HG03097 (cell line): ENCODE data around the gene EHD4.

Experiments used
- ATAC-seq: cut with Tn5 transposase; IDR thresholded peaks from one replicate; pipeline ENCODE4 v1.9.1; 2021; ENCODE audit not compliant: unreplicated experiment, low FRiP score

Gene EHD4

DNA sequence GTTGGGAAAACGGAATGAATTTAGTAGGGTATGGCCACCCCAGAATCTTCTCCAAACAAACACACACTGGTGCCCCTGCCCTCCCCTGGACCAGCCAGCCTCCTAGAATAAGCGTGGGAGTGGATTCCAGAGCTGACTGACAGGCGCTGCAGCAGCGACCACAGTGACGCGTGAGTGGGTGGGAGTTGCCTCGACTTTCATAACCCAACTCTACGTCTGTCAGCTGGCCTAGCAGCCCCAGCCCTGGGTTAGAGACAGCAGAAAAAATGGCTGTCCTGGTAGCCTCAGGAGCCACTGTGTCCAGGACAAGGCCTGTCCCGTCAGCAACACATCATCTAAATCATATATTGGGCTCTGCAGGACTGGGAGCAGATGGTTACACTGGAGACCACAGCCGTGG is 123.7 kb downstream of the EHD4 start:
- no peak for ATAC-seq

DNA sequence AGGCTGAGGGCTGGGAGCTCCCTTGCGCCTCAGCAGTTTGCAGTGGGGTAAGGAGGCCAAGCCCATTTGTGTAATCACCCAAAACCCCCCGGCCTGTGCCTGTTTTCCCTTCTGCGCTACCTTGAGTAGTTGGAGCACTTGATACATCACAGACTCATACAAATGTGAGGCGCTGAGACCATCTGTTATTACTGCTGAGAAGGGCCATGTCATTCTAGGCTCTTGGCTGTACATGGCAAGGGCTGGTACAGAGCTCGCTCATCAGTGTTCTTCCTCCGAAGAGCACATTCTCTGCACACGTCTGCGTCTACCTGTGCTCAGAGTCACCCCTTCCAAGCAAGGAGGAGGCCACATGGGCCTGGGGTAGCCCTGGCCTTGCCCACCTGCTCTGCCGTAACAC is 124.4 kb downstream of the EHD4 start:
- no peak for ATAC-seq

- ATAC-seq: no peak
These were observed 125.2 kb downstream of the EHD4 start for GRCh38 chr15:41847206-41847605.
